ENCODE measurements around the gene HYCC1.
"Not testable (repeated sequence)": the region's sequence is repeated elsewhere in the genome, so short reads cannot be mapped to it uniquely, and the experiment has no call there.

HYCC1 gene

GRCh38 chr7:22985436-22985835 is 28.5 kb downstream of the HYCC1 start:
- no peak for DNase-seq (ENCODE audit: low read depth)

- no peak for DNase-seq (ENCODE audit: low read depth)
These were observed 30.6 kb downstream of the HYCC1 start for GRCh38 chr7:22983257-22983855.

DNA sequence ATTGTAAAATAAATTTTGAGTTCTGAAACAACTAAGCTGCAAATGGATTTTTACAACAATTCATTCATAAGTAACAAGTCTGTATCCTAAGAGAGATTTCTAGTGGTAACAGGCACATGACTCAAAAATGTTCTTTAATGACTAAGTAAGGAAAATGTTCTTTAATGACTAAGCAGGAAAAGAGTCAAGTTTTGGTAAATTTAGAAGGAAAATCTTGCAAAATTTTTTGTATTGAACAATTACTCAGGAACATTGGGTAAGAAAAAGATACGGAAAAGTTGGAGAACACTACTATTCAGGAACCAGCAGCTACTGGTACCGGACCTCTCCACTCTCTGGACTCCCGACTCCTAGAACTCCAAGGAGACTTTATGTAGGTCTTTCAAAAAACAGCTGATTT is 33.5 kb downstream of the HYCC1 start:
- no peak for DNase-seq (ENCODE audit: low read depth)

GRCh38 chr7:22979861-22980260 is 34.1 kb downstream of the HYCC1 start:
- DNase-seq (ENCODE audit: low read depth): no peak

GRCh38 chr7:22979251-22979650 is 34.7 kb downstream of the HYCC1 start:
- DNase-seq (ENCODE audit: low read depth): no peak

- DNase-seq (ENCODE audit: low read depth): not testable (repeated sequence)
These were observed 39.3 kb downstream of the HYCC1 start for GRCh38 chr7:22974636-22975035.

DNA sequence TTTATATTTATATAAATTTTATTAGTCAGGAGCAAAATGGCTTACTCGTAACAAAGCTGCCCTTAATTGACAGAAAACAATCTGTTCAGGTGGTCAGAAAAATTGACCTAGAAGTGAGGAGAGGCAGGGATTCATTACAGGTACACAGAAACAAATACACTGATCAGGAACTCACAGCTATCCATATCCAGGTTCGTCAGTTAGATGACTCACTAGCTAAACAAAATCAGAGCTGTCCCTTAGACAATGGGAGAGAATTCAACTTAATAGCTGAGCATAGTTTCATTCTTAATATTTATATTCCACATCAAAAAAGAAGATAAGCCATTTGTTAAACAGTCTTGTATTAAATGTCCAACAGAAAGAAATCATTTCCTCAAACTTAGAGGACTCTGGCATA is 41.7 kb downstream of the HYCC1 start:
- no peak for DNase-seq (ENCODE audit: low read depth)

- no peak for DNase-seq (ENCODE audit: low read depth)
These were observed 44.9 kb downstream of the HYCC1 start for GRCh38 chr7:22969010-22969431.

Measured in T follicular helper cell (primary cell).